ENCODE measurements around the gene DIP2C. TPM values are rescaled to one million over a fixed set of nuclear protein-coding genes. Genes with fewer than 3 reads are reported as not detected.

Gene DIP2C
- total RNA-seq, 1 donor, result 1.7 TPM

- Histone ChIP-seq H3K27me3 (ENCODE audit: insufficient read depth, low read length) (no peaks in the 10 kb centered on the region), H3K4me3 (ENCODE audit: low read length) (no peak overlapping the region), H3K9me3 (ENCODE audit: low read depth, low read length) (no peaks in the 10 kb centered on the region), H3K4me1 (ENCODE audit: insufficient read depth, low read length) (peaks cover 10% of the 10 kb centered on the region)
Observed at GRCh38 chr10:561721-562120, 127.7 kb downstream of the DIP2C start.

- no peak overlapping the region for H3K4me3 ChIP-seq (ENCODE audit: low read length)
- H3K27me3 ChIP-seq (ENCODE audit: insufficient read depth, low read length), result no peaks in the 10 kb centered on the region
- peaks cover 11% of the 10 kb centered on the region for H3K4me1 ChIP-seq (ENCODE audit: insufficient read depth, low read length)
- no peaks in the 10 kb centered on the region for H3K9me3 ChIP-seq (ENCODE audit: low read depth, low read length)
Observed at GRCh38 chr10:560314-560992, 129.0 kb downstream of the DIP2C start.

- Histone ChIP-seq H3K9me3 (ENCODE audit: low read depth, low read length) (no peaks in the 10 kb centered on the region), H3K27me3 (ENCODE audit: insufficient read depth, low read length) (no peaks in the 10 kb centered on the region), H3K4me1 (ENCODE audit: insufficient read depth, low read length) (peaks cover 11% of the 10 kb centered on the region), H3K4me3 (ENCODE audit: low read length) (no peak overlapping the region)
Observed at GRCh38 chr10:559767-560047, 129.8 kb downstream of the DIP2C start.

GRCh38 chr10:558891-559766 is 130.3 kb downstream of the DIP2C start:
- Histone ChIP-seq H3K4me3 (ENCODE audit: low read length) (no peak overlapping the region), H3K4me1 (ENCODE audit: insufficient read depth, low read length) (peaks cover 11% of the 10 kb centered on the region), H3K27me3 (ENCODE audit: insufficient read depth, low read length) (no peaks in the 10 kb centered on the region), H3K9me3 (ENCODE audit: low read depth, low read length) (no peaks in the 10 kb centered on the region)

- peaks cover 11% of the 10 kb centered on the region for H3K4me1 ChIP-seq (ENCODE audit: insufficient read depth, low read length)
Observed at GRCh38 chr10:558364-558763, 131.1 kb downstream of the DIP2C start.

GRCh38 chr10:557792-558328 is 131.6 kb downstream of the DIP2C start:
- Histone ChIP-seq H3K4me3 (ENCODE audit: low read length) (no peak overlapping the region), H3K27me3 (ENCODE audit: insufficient read depth, low read length) (no peaks in the 10 kb centered on the region), H3K9me3 (ENCODE audit: low read depth, low read length) (no peaks in the 10 kb centered on the region), H3K4me1 (ENCODE audit: insufficient read depth, low read length) (peaks cover 11% of the 10 kb centered on the region)

More at GRCh38 chr10:558364-558763, 131.1 kb downstream of the DIP2C start:
- Histone ChIP-seq H3K27me3 (ENCODE audit: insufficient read depth, low read length) (no peaks in the 10 kb centered on the region), H3K9me3 (ENCODE audit: low read depth, low read length) (no peaks in the 10 kb centered on the region), H3K4me3 (ENCODE audit: low read length) (no peak overlapping the region)

- Histone ChIP-seq H3K27me3 (ENCODE audit: insufficient read depth, low read length) (no peaks in the 10 kb centered on the region), H3K4me3 (ENCODE audit: low read length) (no peak overlapping the region), H3K4me1 (ENCODE audit: insufficient read depth, low read length) (peaks cover 11% of the 10 kb centered on the region), H3K9me3 (ENCODE audit: low read depth, low read length) (no peaks in the 10 kb centered on the region)
Observed at GRCh38 chr10:556971-557637, 132.4 kb downstream of the DIP2C start.

- H3K4me1 ChIP-seq (ENCODE audit: insufficient read depth, low read length), result peaks cover 11% of the 10 kb centered on the region
- H3K4me3 ChIP-seq (ENCODE audit: low read length), result no peak overlapping the region
- no peaks in the 10 kb centered on the region for H3K9me3 ChIP-seq (ENCODE audit: low read depth, low read length)
- no peaks in the 10 kb centered on the region for H3K27me3 ChIP-seq (ENCODE audit: insufficient read depth, low read length)
Observed at GRCh38 chr10:555682-556350, 133.7 kb downstream of the DIP2C start.

- H3K27me3 ChIP-seq (ENCODE audit: insufficient read depth, low read length), result no peaks in the 10 kb centered on the region
- H3K4me3 ChIP-seq (ENCODE audit: low read length), result no peak overlapping the region
- no peaks in the 10 kb centered on the region for H3K9me3 ChIP-seq (ENCODE audit: low read depth, low read length)
- peaks cover 11% of the 10 kb centered on the region for H3K4me1 ChIP-seq (ENCODE audit: insufficient read depth, low read length)
Observed at GRCh38 chr10:555281-555680, 134.2 kb downstream of the DIP2C start.

GRCh38 chr10:554182-554848 is 135.2 kb downstream of the DIP2C start:
- Histone ChIP-seq H3K27me3 (ENCODE audit: insufficient read depth, low read length) (no peaks in the 10 kb centered on the region), H3K4me3 (ENCODE audit: low read length) (no peak overlapping the region), H3K4me1 (ENCODE audit: insufficient read depth, low read length) (peaks cover 11% of the 10 kb centered on the region), H3K9me3 (ENCODE audit: low read depth, low read length) (no peaks in the 10 kb centered on the region)

GRCh38 chr10:553233-553632 is 136.2 kb downstream of the DIP2C start:
- Histone ChIP-seq H3K9me3 (ENCODE audit: low read depth, low read length) (no peaks in the 10 kb centered on the region), H3K4me3 (ENCODE audit: low read length) (no peak overlapping the region), H3K4me1 (ENCODE audit: insufficient read depth, low read length) (peaks cover 10% of the 10 kb centered on the region), H3K27me3 (ENCODE audit: insufficient read depth, low read length) (no peaks in the 10 kb centered on the region)

GRCh38 chr10:552679-553078 is 136.8 kb downstream of the DIP2C start:
- H3K4me3 ChIP-seq (ENCODE audit: low read length), result no peak overlapping the region
- H3K4me1 ChIP-seq (ENCODE audit: insufficient read depth, low read length), result peaks cover 7% of the 10 kb centered on the region
- no peaks in the 10 kb centered on the region for H3K27me3 ChIP-seq (ENCODE audit: insufficient read depth, low read length)
- no peaks in the 10 kb centered on the region for H3K9me3 ChIP-seq (ENCODE audit: low read depth, low read length)

GRCh38 chr10:551373-552252 is 137.9 kb downstream of the DIP2C start:
- Histone ChIP-seq H3K4me1 (ENCODE audit: insufficient read depth, low read length) (no peaks in the 10 kb centered on the region), H3K27me3 (ENCODE audit: insufficient read depth, low read length) (no peaks in the 10 kb centered on the region), H3K4me3 (ENCODE audit: low read length) (no peak overlapping the region)

More at GRCh38 chr10:551373-552252, 137.9 kb downstream of the DIP2C start:
- H3K9me3 ChIP-seq (ENCODE audit: low read depth, low read length), result no peaks in the 10 kb centered on the region
